Airway epithelial cell (primary cell): ENCODE measurements around the gene GYPA. TPM values are rescaled to one million over a fixed set of nuclear protein-coding genes. Genes with fewer than 3 reads are reported as not detected.

ENCODE experiments used
- total RNA-seq: library from RNA; depleted of rRNA; stranded (reverse); fragments of >200 nt; gene quantifications from 2 replicates; pipeline ENCODE4 v1.2.3, GENCODE V29; 2015

Gene GYPA
- not detected in 2 replicates for total RNA-seq

GRCh38 chr4:144140594-144141295 lies at the start of gene GYPA:
Gene GYPA (minus strand): TSS chr4:144140718. CDS start chr4:144140635, 83 bp downstream.

Other genes starting within 250 kb of the GYPA start
- not detected in 2 replicates for gene GYPE, start 235.2 kb downstream of the GYPA start, total RNA-seq
- gene GYPB, start 121.3 kb downstream of the GYPA start, total RNA-seq = not detected in 2 replicates